K562 (cell line): ENCODE measurements around the gene SAMD9L. TPM values are rescaled to one million over a fixed set of nuclear protein-coding genes. Genes with fewer than 3 reads are reported as not detected.

Source experiments
- CTCF ChIP-seq, 3 experiments: IDR thresholded peaks in 2 of 3; conservative IDR thresholded peaks in 1 of 3; 2 replicates each; pipeline ENCODE4 v1.5.1; 2011 to 2012; ENCODE audit warnings: low read length in 3 of 3, mild to moderate bottlenecking in 3 of 3, control low read depth in 2 of 3, improper control_type of control experiment in 1 of 3, inconsistent platforms in 1 of 3, low read depth in 1 of 3, mixed read lengths in 1 of 3, moderate library complexity in 1 of 3; ENCODE audit not compliant: insufficient read depth in 2 of 3
- SMC3 ChIP-seq: conservative IDR thresholded peaks from 2 replicates; pipeline ENCODE4 v1.6.1; 2011; ENCODE audit warnings: low read depth, low read length, improper control_type of control experiment; ENCODE audit not compliant: insufficient read depth
- polyA plus RNA-seq, 8 experiments: library from polyadenylated mRNA; depleted of rRNA in 4 of 8; stranded (reverse) in 5 of 8; unstranded in 3 of 8; fragments of >200 nt; fragmentation: Nextera tagmentation in 2 of 8; fragmentation: Illumina TruSeq in 1 of 8; extraction: Ambion mirVana in 2 of 8; extraction: Trizol in 1 of 8; gene quantifications; 2 replicates each; pipeline versions ENCODE4 v1.2.1 to v1.2.3, GENCODE V29; 2011 to 2014; ENCODE audit warnings: inconsistent platforms in 1 of 8, missing spikeins in 1 of 8
- total RNA-seq, 7 experiments: library from RNA; depleted of rRNA in 6 of 7; stranded (reverse); fragments of >200 nt in 6 of 7; fragmentation: Illumina TruSeq in 2 of 7; extraction: Trizol in 2 of 7; gene quantifications; 2 replicates each; pipeline versions ENCODE4 v1.2.1 to v1.2.3, GENCODE V29; 2011 to 2021; ENCODE audit warnings: low replicate concordance in 1 of 7
- TF ChIP-seq, protein P1 (sequence below): fragments of 450-650 bp; IDR thresholded peaks from 2 replicates; pipeline ENCODE4 v1.6.1; 2017; ENCODE audit warnings: antibody characterized with exemption, mild to moderate bottlenecking

The SAMD9L gene
- total and polyA plus RNA-seq, 9 of the 15 experiments (the other 6 are each of a cell fraction or from before 2014, with no cell fraction given): 0.15 to 1.0 (median 0.48) TPM

DNA sequence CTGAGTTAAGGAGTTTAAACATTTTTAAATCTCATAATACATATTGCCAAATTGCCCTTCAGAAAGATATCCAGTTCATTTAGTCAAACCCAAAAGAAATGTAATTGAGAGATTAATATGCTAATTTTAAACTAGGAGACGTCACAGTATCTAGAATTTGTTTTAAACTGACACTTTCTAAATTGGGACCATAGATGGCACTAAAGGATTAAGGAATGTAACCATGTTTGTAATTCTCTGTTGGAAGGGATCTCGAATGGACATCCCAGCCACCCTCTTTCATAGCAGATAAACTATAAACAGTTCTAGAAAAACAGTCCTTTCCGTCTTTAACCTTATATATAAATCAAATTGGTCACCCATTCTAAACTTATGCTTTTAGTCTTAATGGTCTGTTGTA is 30.0 kb upstream of the SAMD9L start (continued):
- TF ChIP-seq, protein P1, sequence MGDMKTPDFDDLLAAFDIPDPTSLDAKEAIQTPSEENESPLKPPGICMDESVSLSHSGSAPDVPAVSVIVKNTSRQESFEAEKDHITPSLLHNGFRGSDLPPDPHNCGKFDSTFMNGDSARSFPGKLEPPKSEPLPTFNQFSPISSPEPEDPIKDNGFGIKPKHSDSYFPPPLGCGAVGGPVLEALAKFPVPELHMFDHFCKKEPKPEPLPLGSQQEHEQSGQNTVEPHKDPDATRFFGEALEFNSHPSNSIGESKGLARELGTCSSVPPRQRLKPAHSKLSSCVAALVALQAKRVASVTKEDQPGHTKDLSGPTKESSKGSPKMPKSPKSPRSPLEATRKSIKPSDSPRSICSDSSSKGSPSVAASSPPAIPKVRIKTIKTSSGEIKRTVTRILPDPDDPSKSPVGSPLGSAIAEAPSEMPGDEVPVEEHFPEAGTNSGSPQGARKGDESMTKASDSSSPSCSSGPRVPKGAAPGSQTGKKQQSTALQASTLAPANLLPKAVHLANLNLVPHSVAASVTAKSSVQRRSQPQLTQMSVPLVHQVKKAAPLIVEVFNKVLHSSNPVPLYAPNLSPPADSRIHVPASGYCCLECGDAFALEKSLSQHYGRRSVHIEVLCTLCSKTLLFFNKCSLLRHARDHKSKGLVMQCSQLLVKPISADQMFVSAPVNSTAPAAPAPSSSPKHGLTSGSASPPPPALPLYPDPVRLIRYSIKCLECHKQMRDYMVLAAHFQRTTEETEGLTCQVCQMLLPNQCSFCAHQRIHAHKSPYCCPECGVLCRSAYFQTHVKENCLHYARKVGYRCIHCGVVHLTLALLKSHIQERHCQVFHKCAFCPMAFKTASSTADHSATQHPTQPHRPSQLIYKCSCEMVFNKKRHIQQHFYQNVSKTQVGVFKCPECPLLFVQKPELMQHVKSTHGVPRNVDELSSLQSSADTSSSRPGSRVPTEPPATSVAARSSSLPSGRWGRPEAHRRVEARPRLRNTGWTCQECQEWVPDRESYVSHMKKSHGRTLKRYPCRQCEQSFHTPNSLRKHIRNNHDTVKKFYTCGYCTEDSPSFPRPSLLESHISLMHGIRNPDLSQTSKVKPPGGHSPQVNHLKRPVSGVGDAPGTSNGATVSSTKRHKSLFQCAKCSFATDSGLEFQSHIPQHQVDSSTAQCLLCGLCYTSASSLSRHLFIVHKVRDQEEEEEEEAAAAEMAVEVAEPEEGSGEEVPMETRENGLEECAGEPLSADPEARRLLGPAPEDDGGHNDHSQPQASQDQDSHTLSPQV: no peak
- 0 out of 2 replicates have a peak, but pooled peaks have one; percentile 19 for TF ChIP-seq SMC3
- TF ChIP-seq CTCF (IDR thresholded peaks at IDR 0.05 in 2 of 3, conservative IDR thresholded peaks at IDR 0.05 in 1 of 3; ENCODE audit: insufficient read depth in 2 of 3, low read depth in 1 of 3, low read length in 3 of 3): peak; percentile 30 to 86 (median 38); a peak in 4 of 6 replicates
